ENCODE results near the gene ID2. TPM values are rescaled to one million over a fixed set of nuclear protein-coding genes. Genes with fewer than 3 reads are reported as not detected.
A peak's percentile ranks its signal among the peaks of the same experiment; 100 is the strongest.

Gene ID2
- total and polyA plus RNA-seq, 2 of the 13 experiments (the other 11 are each of a cell fraction or from before 2014, with no cell fraction given): 214 to 719 TPM

DNA sequence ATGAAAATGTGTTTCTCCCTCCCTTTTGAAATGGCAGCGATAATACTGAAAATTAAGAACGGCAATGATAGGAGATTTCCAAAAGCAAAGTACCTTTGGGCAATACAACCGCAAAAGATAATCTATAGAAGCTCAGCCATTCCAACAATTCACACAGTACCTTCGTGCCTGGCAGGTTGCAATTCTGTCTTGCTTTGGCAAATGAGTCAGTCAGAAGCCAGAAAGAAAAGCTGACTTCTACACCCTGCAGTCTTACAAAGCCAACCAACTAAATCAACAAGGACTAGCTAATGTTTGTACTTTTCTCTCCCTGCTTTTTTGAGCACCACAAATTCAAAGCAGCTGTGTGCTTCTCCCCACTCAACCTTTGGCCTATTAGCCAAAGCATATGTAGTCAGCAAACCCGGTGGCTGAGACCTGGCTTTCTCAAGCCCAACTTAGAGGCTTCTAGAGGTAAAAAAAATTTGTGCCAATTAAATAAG is 25.7 kb upstream of the ID2 start (continued):
- TF ChIP-seq, protein P1, sequence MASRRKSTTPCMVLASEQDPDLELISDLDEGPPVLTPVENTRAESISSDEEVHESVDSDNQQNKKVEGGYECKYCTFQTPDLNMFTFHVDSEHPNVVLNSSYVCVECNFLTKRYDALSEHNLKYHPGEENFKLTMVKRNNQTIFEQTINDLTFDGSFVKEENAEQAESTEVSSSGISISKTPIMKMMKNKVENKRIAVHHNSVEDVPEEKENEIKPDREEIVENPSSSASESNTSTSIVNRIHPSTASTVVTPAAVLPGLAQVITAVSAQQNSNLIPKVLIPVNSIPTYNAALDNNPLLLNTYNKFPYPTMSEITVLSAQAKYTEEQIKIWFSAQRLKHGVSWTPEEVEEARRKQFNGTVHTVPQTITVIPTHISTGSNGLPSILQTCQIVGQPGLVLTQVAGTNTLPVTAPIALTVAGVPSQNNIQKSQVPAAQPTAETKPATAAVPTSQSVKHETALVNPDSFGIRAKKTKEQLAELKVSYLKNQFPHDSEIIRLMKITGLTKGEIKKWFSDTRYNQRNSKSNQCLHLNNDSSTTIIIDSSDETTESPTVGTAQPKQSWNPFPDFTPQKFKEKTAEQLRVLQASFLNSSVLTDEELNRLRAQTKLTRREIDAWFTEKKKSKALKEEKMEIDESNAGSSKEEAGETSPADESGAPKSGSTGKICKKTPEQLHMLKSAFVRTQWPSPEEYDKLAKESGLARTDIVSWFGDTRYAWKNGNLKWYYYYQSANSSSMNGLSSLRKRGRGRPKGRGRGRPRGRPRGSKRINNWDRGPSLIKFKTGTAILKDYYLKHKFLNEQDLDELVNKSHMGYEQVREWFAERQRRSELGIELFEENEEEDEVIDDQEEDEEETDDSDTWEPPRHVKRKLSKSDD (CRISPR knock-in tag; IDR thresholded peaks at IDR 0.05; ENCODE audit: low read depth): no peak; the same call in 1 of the 2 replicates
- TF ChIP-seq, protein P2, sequence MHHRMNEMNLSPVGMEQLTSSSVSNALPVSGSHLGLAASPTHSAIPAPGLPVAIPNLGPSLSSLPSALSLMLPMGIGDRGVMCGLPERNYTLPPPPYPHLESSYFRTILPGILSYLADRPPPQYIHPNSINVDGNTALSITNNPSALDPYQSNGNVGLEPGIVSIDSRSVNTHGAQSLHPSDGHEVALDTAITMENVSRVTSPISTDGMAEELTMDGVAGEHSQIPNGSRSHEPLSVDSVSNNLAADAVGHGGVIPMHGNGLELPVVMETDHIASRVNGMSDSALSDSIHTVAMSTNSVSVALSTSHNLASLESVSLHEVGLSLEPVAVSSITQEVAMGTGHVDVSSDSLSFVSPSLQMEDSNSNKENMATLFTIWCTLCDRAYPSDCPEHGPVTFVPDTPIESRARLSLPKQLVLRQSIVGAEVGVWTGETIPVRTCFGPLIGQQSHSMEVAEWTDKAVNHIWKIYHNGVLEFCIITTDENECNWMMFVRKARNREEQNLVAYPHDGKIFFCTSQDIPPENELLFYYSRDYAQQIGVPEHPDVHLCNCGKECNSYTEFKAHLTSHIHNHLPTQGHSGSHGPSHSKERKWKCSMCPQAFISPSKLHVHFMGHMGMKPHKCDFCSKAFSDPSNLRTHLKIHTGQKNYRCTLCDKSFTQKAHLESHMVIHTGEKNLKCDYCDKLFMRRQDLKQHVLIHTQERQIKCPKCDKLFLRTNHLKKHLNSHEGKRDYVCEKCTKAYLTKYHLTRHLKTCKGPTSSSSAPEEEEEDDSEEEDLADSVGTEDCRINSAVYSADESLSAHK (CRISPR knock-in tag; IDR thresholded peaks at IDR 0.05; ENCODE audit: borderline replicate concordance): no peak
- TF ChIP-seq ZNF124 (CRISPR knock-in tag; IDR thresholded peaks at IDR 0.05) (peak; percentile 88), ZNF234 (CRISPR knock-in tag; conservative IDR thresholded peaks at IDR 0.05) (no peak), ATF7-NPFF (CRISPR knock-in tag; IDR thresholded peaks at IDR 0.05; ENCODE audit: low read depth) (no peak), ZFP36L2 (CRISPR knock-in tag; IDR thresholded peaks at IDR 0.05) (no peak), ZNF782 (CRISPR knock-in tag; IDR thresholded peaks at IDR 0.05; ENCODE audit: borderline replicate concordance) (peak; percentile 68; the same call in 1 of the 2 replicates), ZNF3 (CRISPR knock-in tag; IDR thresholded peaks at IDR 0.05) (0 out of 2 replicates have a peak, but pooled peaks have one; percentile 43), ZNF331 (CRISPR knock-in tag; IDR thresholded peaks at IDR 0.05) (peak; percentile 93; the same call in 1 of the 2 replicates), NFYC (CRISPR knock-in tag; IDR thresholded peaks at IDR 0.05) (0 out of 2 replicates have a peak, but pooled peaks have one; percentile 9), XBP1 (CRISPR knock-in tag; IDR thresholded peaks at IDR 0.05) (no peak)
- TF ChIP-seq, protein P3, sequence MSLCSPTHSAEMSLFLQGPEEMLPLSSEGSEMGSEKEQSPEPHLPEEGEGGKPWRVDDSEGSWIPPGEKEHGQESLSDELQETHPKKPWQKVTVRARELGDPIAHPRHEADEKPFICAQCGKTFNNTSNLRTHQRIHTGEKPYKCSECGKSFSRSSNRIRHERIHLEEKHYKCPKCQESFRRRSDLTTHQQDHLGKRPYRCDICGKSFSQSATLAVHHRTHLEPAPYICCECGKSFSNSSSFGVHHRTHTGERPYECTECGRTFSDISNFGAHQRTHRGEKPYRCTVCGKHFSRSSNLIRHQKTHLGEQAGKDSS (CRISPR knock-in tag; IDR thresholded peaks at IDR 0.05; ENCODE audit: borderline replicate concordance, low read depth): peak; percentile 41; the same call in 1 of the 2 replicates
- TF ChIP-seq, protein P4, sequence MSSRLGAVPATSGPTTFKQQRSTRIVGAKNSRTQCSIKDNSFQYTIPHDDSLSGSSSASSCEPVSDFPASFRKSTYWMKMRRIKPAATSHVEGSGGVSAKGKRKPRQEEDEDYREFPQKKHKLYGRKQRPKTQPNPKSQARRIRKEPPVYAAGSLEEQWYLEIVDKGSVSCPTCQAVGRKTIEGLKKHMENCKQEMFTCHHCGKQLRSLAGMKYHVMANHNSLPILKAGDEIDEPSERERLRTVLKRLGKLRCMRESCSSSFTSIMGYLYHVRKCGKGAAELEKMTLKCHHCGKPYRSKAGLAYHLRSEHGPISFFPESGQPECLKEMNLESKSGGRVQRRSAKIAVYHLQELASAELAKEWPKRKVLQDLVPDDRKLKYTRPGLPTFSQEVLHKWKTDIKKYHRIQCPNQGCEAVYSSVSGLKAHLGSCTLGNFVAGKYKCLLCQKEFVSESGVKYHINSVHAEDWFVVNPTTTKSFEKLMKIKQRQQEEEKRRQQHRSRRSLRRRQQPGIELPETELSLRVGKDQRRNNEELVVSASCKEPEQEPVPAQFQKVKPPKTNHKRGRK (CRISPR knock-in tag; IDR thresholded peaks at IDR 0.05): no peak
- TF ChIP-seq, protein P5, sequence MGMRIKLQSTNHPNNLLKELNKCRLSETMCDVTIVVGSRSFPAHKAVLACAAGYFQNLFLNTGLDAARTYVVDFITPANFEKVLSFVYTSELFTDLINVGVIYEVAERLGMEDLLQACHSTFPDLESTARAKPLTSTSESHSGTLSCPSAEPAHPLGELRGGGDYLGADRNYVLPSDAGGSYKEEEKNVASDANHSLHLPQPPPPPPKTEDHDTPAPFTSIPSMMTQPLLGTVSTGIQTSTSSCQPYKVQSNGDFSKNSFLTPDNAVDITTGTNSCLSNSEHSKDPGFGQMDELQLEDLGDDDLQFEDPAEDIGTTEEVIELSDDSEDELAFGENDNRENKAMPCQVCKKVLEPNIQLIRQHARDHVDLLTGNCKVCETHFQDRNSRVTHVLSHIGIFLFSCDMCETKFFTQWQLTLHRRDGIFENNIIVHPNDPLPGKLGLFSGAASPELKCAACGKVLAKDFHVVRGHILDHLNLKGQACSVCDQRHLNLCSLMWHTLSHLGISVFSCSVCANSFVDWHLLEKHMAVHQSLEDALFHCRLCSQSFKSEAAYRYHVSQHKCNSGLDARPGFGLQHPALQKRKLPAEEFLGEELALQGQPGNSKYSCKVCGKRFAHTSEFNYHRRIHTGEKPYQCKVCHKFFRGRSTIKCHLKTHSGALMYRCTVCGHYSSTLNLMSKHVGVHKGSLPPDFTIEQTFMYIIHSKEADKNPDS (CRISPR knock-in tag; IDR thresholded peaks at IDR 0.05): no peak
- TF ChIP-seq, protein P6, sequence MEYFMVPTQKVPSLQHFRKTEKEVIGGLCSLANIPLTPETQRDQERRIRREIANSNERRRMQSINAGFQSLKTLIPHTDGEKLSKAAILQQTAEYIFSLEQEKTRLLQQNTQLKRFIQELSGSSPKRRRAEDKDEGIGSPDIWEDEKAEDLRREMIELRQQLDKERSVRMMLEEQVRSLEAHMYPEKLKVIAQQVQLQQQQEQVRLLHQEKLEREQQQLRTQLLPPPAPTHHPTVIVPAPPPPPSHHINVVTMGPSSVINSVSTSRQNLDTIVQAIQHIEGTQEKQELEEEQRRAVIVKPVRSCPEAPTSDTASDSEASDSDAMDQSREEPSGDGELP (IDR thresholded peaks at IDR 0.05; ENCODE audit: borderline replicate concordance, low read depth): peak; percentile 94
- TF ChIP-seq, protein P7, sequence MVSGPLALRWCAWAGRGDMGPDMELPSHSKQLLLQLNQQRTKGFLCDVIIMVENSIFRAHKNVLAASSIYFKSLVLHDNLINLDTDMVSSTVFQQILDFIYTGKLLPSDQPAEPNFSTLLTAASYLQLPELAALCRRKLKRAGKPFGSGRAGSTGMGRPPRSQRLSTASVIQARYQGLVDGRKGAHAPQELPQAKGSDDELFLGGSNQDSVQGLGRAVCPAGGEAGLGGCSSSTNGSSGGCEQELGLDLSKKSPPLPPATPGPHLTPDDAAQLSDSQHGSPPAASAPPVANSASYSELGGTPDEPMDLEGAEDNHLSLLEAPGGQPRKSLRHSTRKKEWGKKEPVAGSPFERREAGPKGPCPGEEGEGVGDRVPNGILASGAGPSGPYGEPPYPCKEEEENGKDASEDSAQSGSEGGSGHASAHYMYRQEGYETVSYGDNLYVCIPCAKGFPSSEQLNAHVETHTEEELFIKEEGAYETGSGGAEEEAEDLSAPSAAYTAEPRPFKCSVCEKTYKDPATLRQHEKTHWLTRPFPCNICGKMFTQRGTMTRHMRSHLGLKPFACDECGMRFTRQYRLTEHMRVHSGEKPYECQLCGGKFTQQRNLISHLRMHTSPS (CRISPR knock-in tag; IDR thresholded peaks at IDR 0.05; ENCODE audit: low read depth): no peak

All from HepG2 (cell line).